Measurements from ENCODE around the gene DDX47. TPM values are rescaled to one million over a fixed set of nuclear protein-coding genes. Genes with fewer than 3 reads are reported as not detected.

DDX47 gene
- polyA plus RNA-seq (2012; rRNA removed), result 68.4 and 90.9 TPM in 2 replicates
- polyA plus RNA-seq (2012; cell fraction: cytosol; rRNA removed), result 85.1 and 94.5 TPM in 2 replicates
- polyA plus RNA-seq (2012; cell fraction: nucleus; rRNA removed), result 82.2 and 158 TPM in 2 replicates

GRCh38 chr12:12813120-12814101, at the start of gene DDX47:
Gene DDX47, plus strand, starts transcription at chr12:12813346. Its CDS starts 22 bp downstream, at chr12:12813368.
- Histone ChIP-seq H3K9me2 (no peaks in the 10 kb centered on the region), H3K27ac (ENCODE audit: low read depth in 2 of 2, low read length in 1 of 2) (peak within 1 kb of the TSS; percentile 75 to 82), H3K9ac (peak within 1 kb of the TSS; percentile 97), H3K4me3 (ENCODE audit: low read depth in 2 of 2, low read length in 1 of 2) (peak within 1 kb of the TSS; percentile 96 to 99), H2AFZ (ENCODE audit: low read depth) (peak within 1 kb of the TSS; percentile 81), H3K4me1 (ENCODE audit: control insufficient read depth in 1 of 2, insufficient read depth in 2 of 2, low read depth in 1 of 2, low read length in 1 of 2) (peaks cover 8 to 10% of the 10 kb centered on the region in 2 experiments), H3K9me3 (no peaks in the 10 kb centered on the region), H3K36me3 (replicated peaks in 1 of 2; ENCODE audit: control insufficient read depth in 1 of 2, insufficient read depth in 2 of 2, low read length in 1 of 2) (peaks cover 28 to 29% of the 10 kb centered on the region in 2 experiments), H3F3A (replicated peaks; ENCODE audit: insufficient read depth) (peaks cover 24% of the 10 kb centered on the region), H3K4me2 (peak within 1 kb of the TSS; percentile 88), H3K79me2 (ENCODE audit: insufficient read depth) (peaks cover 53% of the 10 kb centered on the region), H3K27me3 (ENCODE audit: insufficient read depth) (no peaks in the 10 kb centered on the region), H4K20me1 (ENCODE audit: insufficient read depth) (no peaks in the 10 kb centered on the region)
- DNase-seq, result peak; percentile 92
- ChIA-PET POLR2A (interaction anchor here (0.8 to 1.6 kb wide), 2 partner anchors 12 to 21 kb away, joined by 3 to 8 read pairs; no protein-coding TSS in a partner anchor), CTCF (interaction anchor here (0.7 to 3.8 kb wide), 18 partner anchors 8 to 170 kb away, joined by 3 to 23 read pairs (median 5); no protein-coding TSS in a partner anchor)
- WGBS (ENCODE audit: low lambda C conversion rate), result 5% methylated on average over 31 of the region's 35 CpGs
- TF ChIP-seq, protein P1, sequence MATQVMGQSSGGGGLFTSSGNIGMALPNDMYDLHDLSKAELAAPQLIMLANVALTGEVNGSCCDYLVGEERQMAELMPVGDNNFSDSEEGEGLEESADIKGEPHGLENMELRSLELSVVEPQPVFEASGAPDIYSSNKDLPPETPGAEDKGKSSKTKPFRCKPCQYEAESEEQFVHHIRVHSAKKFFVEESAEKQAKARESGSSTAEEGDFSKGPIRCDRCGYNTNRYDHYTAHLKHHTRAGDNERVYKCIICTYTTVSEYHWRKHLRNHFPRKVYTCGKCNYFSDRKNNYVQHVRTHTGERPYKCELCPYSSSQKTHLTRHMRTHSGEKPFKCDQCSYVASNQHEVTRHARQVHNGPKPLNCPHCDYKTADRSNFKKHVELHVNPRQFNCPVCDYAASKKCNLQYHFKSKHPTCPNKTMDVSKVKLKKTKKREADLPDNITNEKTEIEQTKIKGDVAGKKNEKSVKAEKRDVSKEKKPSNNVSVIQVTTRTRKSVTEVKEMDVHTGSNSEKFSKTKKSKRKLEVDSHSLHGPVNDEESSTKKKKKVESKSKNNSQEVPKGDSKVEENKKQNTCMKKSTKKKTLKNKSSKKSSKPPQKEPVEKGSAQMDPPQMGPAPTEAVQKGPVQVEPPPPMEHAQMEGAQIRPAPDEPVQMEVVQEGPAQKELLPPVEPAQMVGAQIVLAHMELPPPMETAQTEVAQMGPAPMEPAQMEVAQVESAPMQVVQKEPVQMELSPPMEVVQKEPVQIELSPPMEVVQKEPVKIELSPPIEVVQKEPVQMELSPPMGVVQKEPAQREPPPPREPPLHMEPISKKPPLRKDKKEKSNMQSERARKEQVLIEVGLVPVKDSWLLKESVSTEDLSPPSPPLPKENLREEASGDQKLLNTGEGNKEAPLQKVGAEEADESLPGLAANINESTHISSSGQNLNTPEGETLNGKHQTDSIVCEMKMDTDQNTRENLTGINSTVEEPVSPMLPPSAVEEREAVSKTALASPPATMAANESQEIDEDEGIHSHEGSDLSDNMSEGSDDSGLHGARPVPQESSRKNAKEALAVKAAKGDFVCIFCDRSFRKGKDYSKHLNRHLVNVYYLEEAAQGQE (IDR thresholded peaks at IDR 0.05; ENCODE audit: low read depth, low read length), result no peak; the same call in 1 of the 2 replicates
- TF ChIP-seq, protein P2, sequence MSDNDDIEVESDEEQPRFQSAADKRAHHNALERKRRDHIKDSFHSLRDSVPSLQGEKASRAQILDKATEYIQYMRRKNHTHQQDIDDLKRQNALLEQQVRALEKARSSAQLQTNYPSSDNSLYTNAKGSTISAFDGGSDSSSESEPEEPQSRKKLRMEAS (IDR thresholded peaks at IDR 0.05; ENCODE audit: low read depth), result peak; percentile 96
- TF ChIP-seq EP300 (IDR thresholded peaks at IDR 0.05; ENCODE audit: borderline replicate concordance in 1 of 2, low read depth in 1 of 2, low read length in 1 of 2) (no peak), RFX5 (IDR thresholded peaks at IDR 0.05; ENCODE audit: low read length) (no peak), USF1 (IDR thresholded peaks at IDR 0.05; ENCODE audit: borderline replicate concordance, low read depth) (no peak), JUND (IDR thresholded peaks at IDR 0.05) (no peak), YY1 (IDR thresholded peaks at IDR 0.05; ENCODE audit: low read depth) (peak; percentile 97), USF2 (IDR thresholded peaks at IDR 0.05; ENCODE audit: borderline replicate concordance, low read depth, low read length) (no peak), NFIC (IDR thresholded peaks at IDR 0.05; ENCODE audit: borderline replicate concordance) (no peak), FOXJ3 (CRISPR knock-in tag; IDR thresholded peaks at IDR 0.05) (no peak), CHD2 (IDR thresholded peaks at IDR 0.05; ENCODE audit: low read length, partially characterized antibody) (peak; percentile 83), MEF2A (IDR thresholded peaks at IDR 0.05; ENCODE audit: borderline replicate concordance, low read depth) (no peak), TAF1 (IDR thresholded peaks at IDR 0.05; ENCODE audit: borderline replicate concordance, low read depth, low read length) (peak; percentile 98), GATA2 (CRISPR knock-in tag; IDR thresholded peaks at IDR 0.05) (no peak), TCF12 (IDR thresholded peaks at IDR 0.05) (no peak), RAD21 (IDR thresholded peaks at IDR 0.05; ENCODE audit: low read length) (peak; percentile 61), SIN3A (IDR thresholded peaks at IDR 0.05; ENCODE audit: borderline replicate concordance, low read depth, low read length) (peak; percentile 85; the same call in 1 of the 2 replicates), EZH2phosphoT487 (IDR thresholded peaks at IDR 0.05; ENCODE audit: borderline replicate concordance, low read depth) (no peak), FOXM1 (IDR thresholded peaks at IDR 0.05; ENCODE audit: low read depth) (no peak), PBX3 (IDR thresholded peaks at IDR 0.05) (no peak), POLR2AphosphoS5 (IDR thresholded peaks at IDR 0.05; ENCODE audit: low read depth, low read length) (peak; percentile 85), RXRA (IDR thresholded peaks at IDR 0.05; ENCODE audit: borderline replicate concordance, low read depth) (no peak)
- TF ChIP-seq, protein P3, sequence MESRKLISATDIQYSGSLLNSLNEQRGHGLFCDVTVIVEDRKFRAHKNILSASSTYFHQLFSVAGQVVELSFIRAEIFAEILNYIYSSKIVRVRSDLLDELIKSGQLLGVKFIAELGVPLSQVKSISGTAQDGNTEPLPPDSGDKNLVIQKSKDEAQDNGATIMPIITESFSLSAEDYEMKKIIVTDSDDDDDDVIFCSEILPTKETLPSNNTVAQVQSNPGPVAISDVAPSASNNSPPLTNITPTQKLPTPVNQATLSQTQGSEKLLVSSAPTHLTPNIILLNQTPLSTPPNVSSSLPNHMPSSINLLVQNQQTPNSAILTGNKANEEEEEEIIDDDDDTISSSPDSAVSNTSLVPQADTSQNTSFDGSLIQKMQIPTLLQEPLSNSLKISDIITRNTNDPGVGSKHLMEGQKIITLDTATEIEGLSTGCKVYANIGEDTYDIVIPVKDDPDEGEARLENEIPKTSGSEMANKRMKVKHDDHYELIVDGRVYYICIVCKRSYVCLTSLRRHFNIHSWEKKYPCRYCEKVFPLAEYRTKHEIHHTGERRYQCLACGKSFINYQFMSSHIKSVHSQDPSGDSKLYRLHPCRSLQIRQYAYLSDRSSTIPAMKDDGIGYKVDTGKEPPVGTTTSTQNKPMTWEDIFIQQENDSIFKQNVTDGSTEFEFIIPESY (IDR thresholded peaks at IDR 0.05; ENCODE audit: borderline replicate concordance, low read depth), result no peak
